Liver (tissue), 9 donors: ENCODE results near the gene ADM2. TPM values are rescaled to one million over a fixed set of nuclear protein-coding genes. Genes with fewer than 3 reads are reported as not detected.

Source experiments
- DNase-seq: peaks from one replicate; pipeline ENCODE4 v3.0.0-alpha.2; 2017; ENCODE audit warnings: low spot score
- H3K27ac ChIP-seq, 2 donors: one replicate each; pipeline ENCODE4 v1.7.0; 2013; ENCODE audit warnings: inconsistent platforms in 2 of 2, low read length in 2 of 2, control low read depth in 1 of 2, low read depth in 1 of 2, mild to moderate bottlenecking in 1 of 2
- H3K27me3 ChIP-seq, 4 donors: one replicate each; pipeline versions ENCODE4 v1.6.1 to v1.7.0; 2013; ENCODE audit warnings: low read length in 3 of 4, inconsistent platforms in 1 of 4, mild to moderate bottlenecking in 1 of 4, moderate library complexity in 1 of 4; ENCODE audit not compliant: control insufficient read depth in 4 of 4, insufficient read depth in 4 of 4
- H3K36me3 ChIP-seq, 4 donors: one replicate each; pipeline versions ENCODE4 v1.6.1 to v1.7.0; 2013; ENCODE audit warnings: low read length in 3 of 4, mild to moderate bottlenecking in 3 of 4, low read depth in 1 of 4, moderate library complexity in 1 of 4; ENCODE audit not compliant: control insufficient read depth in 4 of 4, insufficient read depth in 3 of 4
- H3K4me1 ChIP-seq, 4 donors: one replicate each; pipeline versions ENCODE4 v1.6.1 to v1.7.0; 2013; ENCODE audit warnings: low read length in 3 of 4, mild to moderate bottlenecking in 3 of 4, moderate library complexity in 1 of 4; ENCODE audit not compliant: control insufficient read depth in 4 of 4, insufficient read depth in 4 of 4
- H3K4me3 ChIP-seq, 3 donors: one replicate each; pipeline versions ENCODE4 v1.6.1 to v1.7.0; 2013; ENCODE audit warnings: low read length in 3 of 3, control low read depth in 1 of 3, low read depth in 1 of 3, mild to moderate bottlenecking in 1 of 3
- H3K9ac ChIP-seq, 2 donors: one replicate each; pipeline ENCODE4 v1.7.0; 2013; ENCODE audit warnings: low read length in 2 of 2, mild to moderate bottlenecking in 2 of 2, moderate library complexity in 2 of 2, control low read depth in 1 of 2, low read depth in 1 of 2
- H3K9me3 ChIP-seq, 4 donors: one replicate each; pipeline versions ENCODE4 v1.6.1 to v1.7.0; 2013; ENCODE audit warnings: low read length in 3 of 4; ENCODE audit not compliant: control insufficient read depth in 4 of 4
- EGR1 ChIP-seq, 2 donors: IDR thresholded peaks; 2 replicates each; pipeline ENCODE4 v1.6.1; 2016 to 2018; ENCODE audit warnings: antibody characterized with exemption in 2 of 2, low read depth in 2 of 2
- FOXA1 ChIP-seq: IDR thresholded peaks from 2 replicates; pipeline ENCODE4 v1.6.1; 2016; ENCODE audit warnings: antibody characterized with exemption
- FOXA2 ChIP-seq: IDR thresholded peaks from 2 replicates; pipeline ENCODE4 v1.6.1; 2016; ENCODE audit warnings: antibody characterized with exemption
- GABPA ChIP-seq, 2 donors: IDR thresholded peaks in 1 of 2; conservative IDR thresholded peaks in 1 of 2; 2 replicates each; pipeline ENCODE4 v1.6.1; 2016; ENCODE audit warnings: antibody characterized with exemption in 2 of 2, mild to moderate bottlenecking in 1 of 2, moderate library complexity in 1 of 2
- HNF4A ChIP-seq, 2 donors: conservative IDR thresholded peaks; 2 replicates each; pipeline ENCODE4 v1.6.1; 2016; ENCODE audit warnings: antibody characterized with exemption in 2 of 2, mild to moderate bottlenecking in 2 of 2
- HNF4G ChIP-seq: IDR thresholded peaks from 2 replicates; pipeline ENCODE4 v1.6.1; 2016; ENCODE audit warnings: antibody characterized with exemption
- JUND ChIP-seq, 2 donors: IDR thresholded peaks; 2 replicates each; pipeline ENCODE4 v1.6.1; 2016; ENCODE audit warnings: antibody characterized with exemption in 2 of 2
- MAX ChIP-seq: IDR thresholded peaks from 2 replicates; pipeline ENCODE4 v1.6.1; 2016; ENCODE audit warnings: antibody characterized with exemption
- NR2F2 ChIP-seq: IDR thresholded peaks from 2 replicates; pipeline ENCODE4 v1.6.1; 2016; ENCODE audit warnings: antibody characterized with exemption
- RAD21 ChIP-seq, 2 donors: IDR thresholded peaks; 2 replicates each; pipeline ENCODE4 v1.6.1; 2016; ENCODE audit warnings: antibody characterized with exemption in 2 of 2, mild to moderate bottlenecking in 2 of 2
- RXRA ChIP-seq, 2 donors: IDR thresholded peaks; 2 replicates each; pipeline ENCODE4 v1.6.1; 2017 to 2018; ENCODE audit warnings: antibody characterized with exemption in 2 of 2, mild to moderate bottlenecking in 1 of 2
- SP1 ChIP-seq: IDR thresholded peaks from 2 replicates; pipeline ENCODE4 v1.6.1; 2018; ENCODE audit warnings: antibody characterized with exemption, mild to moderate bottlenecking
- TAF1 ChIP-seq: conservative IDR thresholded peaks from 2 replicates; pipeline ENCODE4 v1.6.1; 2016; ENCODE audit warnings: antibody characterized with exemption, mild to moderate bottlenecking
- YY1 ChIP-seq: IDR thresholded peaks from 2 replicates; pipeline ENCODE4 v1.6.1; 2016; ENCODE audit warnings: antibody characterized with exemption, mild to moderate bottlenecking
- WGBS: extraction: QIAGEN DNeasy Blood & Tissue Kit; methylation state at CpG from one replicate; pipeline ENCODE4 v1.1.7; 2013; 5-methylcytosine and 5-hydroxymethylcytosine counted together
- polyA plus RNA-seq, 2 donors: library from polyadenylated mRNA; stranded (reverse) in 1 of 2; unstranded in 1 of 2; fragments of 200-250 nt in 1 of 2; fragments of >200 nt in 1 of 2; fragmentation: Nextera tagmentation in 1 of 2; extraction: Ambion mirVana in 1 of 2; gene quantifications; one replicate each; pipeline versions ENCODE4 v1.2.1 to v1.2.3, GENCODE V29; 2013 to 2015
- total RNA-seq, 2 donors: library from RNA; depleted of rRNA; stranded (reverse); fragments of >200 nt; gene quantifications; one replicate each; pipeline ENCODE4 v1.2.3, GENCODE V29; 2014
- TF ChIP-seq, protein P1 (sequence below): IDR thresholded peaks from 2 replicates; pipeline ENCODE4 v1.6.1; 2016; ENCODE audit warnings: antibody characterized with exemption
- TF ChIP-seq, protein P2 (sequence below): IDR thresholded peaks from 2 replicates; pipeline ENCODE4 v1.6.1; 2016; ENCODE audit warnings: antibody characterized with exemption
- TF ChIP-seq, protein P3 (sequence below): fragments of 150-350 bp; IDR thresholded peaks from 2 replicates; pipeline ENCODE4 v1.5.1; 2017; ENCODE audit warnings: improper control_type of control experiment, low read depth, low read length; ENCODE audit not compliant: missing input control
- donor health status: healthy.
- donor health status: healthy.
- donor health status: healthy.
- donor health status: healthy.
- donor health status: healthy.

The ADM2 gene
- total and polyA plus RNA-seq, 4 donors: 0.79 to 2.8 (median 1.3) TPM

DNA sequence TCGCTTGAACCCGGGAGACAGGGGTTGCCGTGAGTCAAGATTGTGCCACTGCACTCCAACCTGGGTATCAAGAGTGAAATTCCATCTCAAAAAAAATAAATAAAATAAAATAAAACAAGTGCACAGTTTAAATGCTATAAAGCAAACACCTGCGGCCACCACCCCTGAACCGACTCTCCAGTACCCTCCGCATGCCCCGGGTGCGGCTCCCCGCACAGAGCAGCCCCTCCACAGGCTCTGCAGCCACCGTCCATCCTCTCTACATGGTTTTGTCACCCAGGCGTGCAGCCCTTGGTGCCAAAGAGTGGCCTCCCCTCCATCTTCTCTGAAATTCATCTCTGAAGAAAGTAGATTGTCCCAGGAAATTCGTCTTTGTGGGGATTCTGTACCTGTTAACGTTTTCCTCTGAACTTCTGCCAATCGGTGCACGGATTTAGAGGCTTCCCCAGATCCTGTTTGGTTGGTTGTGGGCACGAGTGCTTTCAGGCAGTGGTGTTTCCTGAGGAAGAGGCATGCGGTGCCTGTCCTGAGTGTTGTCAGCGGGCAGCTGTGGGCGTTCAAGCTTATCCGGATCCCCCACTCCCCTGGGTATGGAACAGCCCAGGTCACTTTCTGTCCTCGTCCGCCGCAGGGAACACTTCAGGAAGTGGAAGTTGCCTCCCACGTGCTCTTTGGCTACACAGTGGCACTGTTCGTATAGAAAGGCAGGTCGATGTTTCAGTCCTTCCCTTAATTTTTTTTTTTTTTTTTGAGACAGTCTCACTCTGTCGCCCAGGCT lies 9.4 kb downstream of the ADM2 start:
- TF ChIP-seq, protein P1, sequence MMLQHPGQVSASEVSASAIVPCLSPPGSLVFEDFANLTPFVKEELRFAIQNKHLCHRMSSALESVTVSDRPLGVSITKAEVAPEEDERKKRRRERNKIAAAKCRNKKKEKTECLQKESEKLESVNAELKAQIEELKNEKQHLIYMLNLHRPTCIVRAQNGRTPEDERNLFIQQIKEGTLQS: no peak
- no peak for TF ChIP-seq EGR1 (IDR thresholded peaks at IDR 0.05; ENCODE audit: low read depth in 2 of 2)
- no peak for TF ChIP-seq HNF4A (conservative IDR thresholded peaks at IDR 0.05)
- no peak for TF ChIP-seq GABPA (IDR thresholded peaks at IDR 0.05 in 1 of 2, conservative IDR thresholded peaks at IDR 0.05 in 1 of 2)
- TF ChIP-seq FOXA2: no peak
- TF ChIP-seq JUND (IDR thresholded peaks at IDR 0.05): no peak
- TF ChIP-seq NR2F2: no peak
- TF ChIP-seq HNF4G: no peak
- no peak for TF ChIP-seq TAF1
- no peak for TF ChIP-seq FOXA1
- TF ChIP-seq, protein P2, sequence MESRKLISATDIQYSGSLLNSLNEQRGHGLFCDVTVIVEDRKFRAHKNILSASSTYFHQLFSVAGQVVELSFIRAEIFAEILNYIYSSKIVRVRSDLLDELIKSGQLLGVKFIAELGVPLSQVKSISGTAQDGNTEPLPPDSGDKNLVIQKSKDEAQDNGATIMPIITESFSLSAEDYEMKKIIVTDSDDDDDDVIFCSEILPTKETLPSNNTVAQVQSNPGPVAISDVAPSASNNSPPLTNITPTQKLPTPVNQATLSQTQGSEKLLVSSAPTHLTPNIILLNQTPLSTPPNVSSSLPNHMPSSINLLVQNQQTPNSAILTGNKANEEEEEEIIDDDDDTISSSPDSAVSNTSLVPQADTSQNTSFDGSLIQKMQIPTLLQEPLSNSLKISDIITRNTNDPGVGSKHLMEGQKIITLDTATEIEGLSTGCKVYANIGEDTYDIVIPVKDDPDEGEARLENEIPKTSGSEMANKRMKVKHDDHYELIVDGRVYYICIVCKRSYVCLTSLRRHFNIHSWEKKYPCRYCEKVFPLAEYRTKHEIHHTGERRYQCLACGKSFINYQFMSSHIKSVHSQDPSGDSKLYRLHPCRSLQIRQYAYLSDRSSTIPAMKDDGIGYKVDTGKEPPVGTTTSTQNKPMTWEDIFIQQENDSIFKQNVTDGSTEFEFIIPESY: no peak
- Histone ChIP-seq H3K4me3 (no peak overlapping the region), H3K9ac (no peak overlapping the region), H3K9me3 (no peaks in the 10 kb centered on the region), H3K36me3 (no peaks in the 10 kb centered on the region), H3K27me3 (no peaks in the 10 kb centered on the region), H3K4me1 (peaks cover 0 to 3% (median under 1%) of the 10 kb centered on the region in 4 donors), H3K27ac (no peak overlapping the region)
- DNase-seq: no peak
- WGBS: 70% methylated on average over 27 of the region's 27 CpGs

- TF ChIP-seq TAF1: no peak
- 71% methylated on average over 6 of the region's 6 CpGs for WGBS
These were observed 15.8 kb downstream of the ADM2 start for GRCh38 chr22:50497093-50497492.

GRCh38 chr22:50498322-50498890 lies 17.1 kb downstream of the ADM2 start:
- Histone ChIP-seq H3K4me1 (peaks cover 2 to 15% (median 13%) of the 10 kb centered on the region in 4 donors), H3K27me3 (no peaks in the 10 kb centered on the region), H3K9me3 (no peaks in the 10 kb centered on the region), H3K4me3 (no peak overlapping the region), H3K36me3 (peaks cover 0 to 10% (median 5%) of the 10 kb centered on the region in 4 donors), H3K27ac (peak overlapping the region; percentile 23 to 37), H3K9ac (no peak overlapping the region)
- peak; percentile 58 for DNase-seq
- WGBS: 6% methylated on average over 13 of the region's 13 CpGs
- TF ChIP-seq, protein P2: no peak
- no peak for TF ChIP-seq FOXA1
- TF ChIP-seq HNF4A (conservative IDR thresholded peaks at IDR 0.05): peak; percentile 52 to 60
- TF ChIP-seq HNF4G: no peak
- no peak for TF ChIP-seq FOXA2
- peak; percentile 51 to 58 for TF ChIP-seq RXRA (IDR thresholded peaks at IDR 0.05)
- no peak for TF ChIP-seq MAX
- TF ChIP-seq RAD21 (IDR thresholded peaks at IDR 0.05): peak; percentile 82 to 86
- peak; percentile 7 for TF ChIP-seq YY1
- TF ChIP-seq, protein P3, sequence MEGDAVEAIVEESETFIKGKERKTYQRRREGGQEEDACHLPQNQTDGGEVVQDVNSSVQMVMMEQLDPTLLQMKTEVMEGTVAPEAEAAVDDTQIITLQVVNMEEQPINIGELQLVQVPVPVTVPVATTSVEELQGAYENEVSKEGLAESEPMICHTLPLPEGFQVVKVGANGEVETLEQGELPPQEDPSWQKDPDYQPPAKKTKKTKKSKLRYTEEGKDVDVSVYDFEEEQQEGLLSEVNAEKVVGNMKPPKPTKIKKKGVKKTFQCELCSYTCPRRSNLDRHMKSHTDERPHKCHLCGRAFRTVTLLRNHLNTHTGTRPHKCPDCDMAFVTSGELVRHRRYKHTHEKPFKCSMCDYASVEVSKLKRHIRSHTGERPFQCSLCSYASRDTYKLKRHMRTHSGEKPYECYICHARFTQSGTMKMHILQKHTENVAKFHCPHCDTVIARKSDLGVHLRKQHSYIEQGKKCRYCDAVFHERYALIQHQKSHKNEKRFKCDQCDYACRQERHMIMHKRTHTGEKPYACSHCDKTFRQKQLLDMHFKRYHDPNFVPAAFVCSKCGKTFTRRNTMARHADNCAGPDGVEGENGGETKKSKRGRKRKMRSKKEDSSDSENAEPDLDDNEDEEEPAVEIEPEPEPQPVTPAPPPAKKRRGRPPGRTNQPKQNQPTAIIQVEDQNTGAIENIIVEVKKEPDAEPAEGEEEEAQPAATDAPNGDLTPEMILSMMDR: peak; percentile 66
- no peak for TF ChIP-seq JUND (IDR thresholded peaks at IDR 0.05)
- TF ChIP-seq, protein P1: no peak
- TF ChIP-seq SP1: peak; percentile 76
- TF ChIP-seq GABPA (IDR thresholded peaks at IDR 0.05 in 1 of 2, conservative IDR thresholded peaks at IDR 0.05 in 1 of 2): no peak
- peak; percentile 40 for TF ChIP-seq NR2F2
- no peak for TF ChIP-seq TAF1

More at GRCh38 chr22:50497093-50497492, 15.8 kb downstream of the ADM2 start:
- no peaks in the 10 kb centered on the region for H3K9me3 ChIP-seq
- H3K27me3 ChIP-seq: no peaks in the 10 kb centered on the region
- DNase-seq: no peak
- H3K4me1 ChIP-seq: peaks cover 2 to 15% (median 13%) of the 10 kb centered on the region in 4 donors
- no peaks in the 10 kb centered on the region for H3K36me3 ChIP-seq
- H3K27ac ChIP-seq: no peak overlapping the region
- no peak overlapping the region for H3K9ac ChIP-seq
- H3K4me3 ChIP-seq: no peak overlapping the region
